Gastroesophageal sphincter (tissue), 4 donors: ENCODE measurements around the gene NHLRC2. TPM values are rescaled to one million over a fixed set of nuclear protein-coding genes. Genes with fewer than 3 reads are reported as not detected.

ENCODE experiments used
- ATAC-seq: fragments of 150-250 bp; one replicate; pipeline ENCODE4 v1.9.1; 2016; ENCODE audit warnings: mild to moderate bottlenecking, moderate library complexity
- H3K27ac ChIP-seq, 4 donors: fragments of 200-600 bp; sonication (generic) in 3 of 4; 1 replicate in 3 of 4; 2 replicates in 1 of 4; pipeline ENCODE4 v1.5.1; 2016 to 2019
- H3K27me3 ChIP-seq: fragments of 200-600 bp; sonication (generic); one replicate; pipeline ENCODE4 v1.5.1; 2019
- H3K36me3 ChIP-seq, 2 donors: fragments of 200-600 bp; sonication (generic); one replicate each; pipeline ENCODE4 v1.5.1; 2019; ENCODE audit warnings: control low read depth in 1 of 2
- H3K4me1 ChIP-seq, 3 donors: fragments of 200-600 bp; sonication (generic); 1 replicate in 2 of 3; 2 replicates in 1 of 3; pipeline ENCODE4 v1.5.1; 2016 to 2019; ENCODE audit warnings: control low read depth in 2 of 3
- H3K4me3 ChIP-seq, 2 donors: fragments of 200-600 bp; sonication (generic); one replicate each; pipeline ENCODE4 v1.5.1; 2019; ENCODE audit warnings: mild to moderate bottlenecking in 1 of 2, moderate library complexity in 1 of 2
- H3K9me3 ChIP-seq, 3 donors: fragments of 200-600 bp; sonication (generic); one replicate each; pipeline ENCODE4 v1.5.1; 2017 to 2019; ENCODE audit warnings: control low read depth in 2 of 3
- EP300 ChIP-seq: sonication (generic); formaldehyde crosslinking; IDR thresholded peaks from one replicate; pipeline ENCODE4 v1.6.1; 2017; ENCODE audit warnings: antibody characterized with exemption, mild to moderate bottlenecking
- POLR2A ChIP-seq, 2 donors: fragments of 450-650 bp; IDR thresholded peaks; one replicate each; pipeline ENCODE4 v1.6.1; 2017; ENCODE audit warnings: antibody characterized with exemption in 2 of 2, mild to moderate bottlenecking in 2 of 2, moderate library complexity in 1 of 2
- POLR2AphosphoS5 ChIP-seq: sonication (generic); formaldehyde crosslinking; IDR thresholded peaks from one replicate; pipeline ENCODE4 v1.6.1; 2017; ENCODE audit warnings: antibody characterized with exemption
- WGBS, 2 donors: methylation state at CpG; one replicate each; pipeline ENCODE4 v1.1.5; 2018; ENCODE audit warnings: low coverage in 1 of 2; 5-methylcytosine and 5-hydroxymethylcytosine counted together
- total RNA-seq, 4 donors: library from RNA; depleted of rRNA; stranded (reverse); fragments of >200 nt; gene quantifications; one replicate each; pipeline ENCODE4 v1.1.0, GENCODE V29; 2016
- TF ChIP-seq, protein P1 (sequence below), 4 experiments: fragments of 200-600 bp in 2 of 4; fragments of 450-650 bp in 2 of 4; sonication (generic) in 1 of 4; IDR thresholded peaks; one replicate each; pipeline ENCODE4 v1.5.1; 2017 to 2019; ENCODE audit warnings: antibody characterized with exemption in 4 of 4, mild to moderate bottlenecking in 2 of 4, moderate library complexity in 2 of 4

NHLRC2 gene
- total RNA-seq, 4 donors from 2014 or later, result 41.2 to 80.9 (median 62.1) TPM

- Histone ChIP-seq H3K4me3 (no peak overlapping the region), H3K27me3 (no peaks in the 10 kb centered on the region), H3K27ac (no peak overlapping the region), H3K9me3 (peaks cover 0 to 8% (median 0%) of the 10 kb centered on the region in 3 donors), H3K36me3 (no peaks in the 10 kb centered on the region), H3K4me1 (peaks cover 0 to 9% (median 0%) of the 10 kb centered on the region in 3 donors)
- TF ChIP-seq POLR2AphosphoS5, result no peak
- no peak for TF ChIP-seq EP300
- TF ChIP-seq POLR2A (IDR thresholded peaks at IDR 0.05), result no peak
- TF ChIP-seq, protein P1, sequence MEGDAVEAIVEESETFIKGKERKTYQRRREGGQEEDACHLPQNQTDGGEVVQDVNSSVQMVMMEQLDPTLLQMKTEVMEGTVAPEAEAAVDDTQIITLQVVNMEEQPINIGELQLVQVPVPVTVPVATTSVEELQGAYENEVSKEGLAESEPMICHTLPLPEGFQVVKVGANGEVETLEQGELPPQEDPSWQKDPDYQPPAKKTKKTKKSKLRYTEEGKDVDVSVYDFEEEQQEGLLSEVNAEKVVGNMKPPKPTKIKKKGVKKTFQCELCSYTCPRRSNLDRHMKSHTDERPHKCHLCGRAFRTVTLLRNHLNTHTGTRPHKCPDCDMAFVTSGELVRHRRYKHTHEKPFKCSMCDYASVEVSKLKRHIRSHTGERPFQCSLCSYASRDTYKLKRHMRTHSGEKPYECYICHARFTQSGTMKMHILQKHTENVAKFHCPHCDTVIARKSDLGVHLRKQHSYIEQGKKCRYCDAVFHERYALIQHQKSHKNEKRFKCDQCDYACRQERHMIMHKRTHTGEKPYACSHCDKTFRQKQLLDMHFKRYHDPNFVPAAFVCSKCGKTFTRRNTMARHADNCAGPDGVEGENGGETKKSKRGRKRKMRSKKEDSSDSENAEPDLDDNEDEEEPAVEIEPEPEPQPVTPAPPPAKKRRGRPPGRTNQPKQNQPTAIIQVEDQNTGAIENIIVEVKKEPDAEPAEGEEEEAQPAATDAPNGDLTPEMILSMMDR (IDR thresholded peaks at IDR 0.05), result no peak
- 78 to 100% methylated on average over 2 to 3 of the region's 3 CpGs for WGBS, 2 donors
- no peak for ATAC-seq
Measured at GRCh38 chr10:113920114-113920513, 65.7 kb downstream of the NHLRC2 start.

- peaks cover 0 to 9% (median 0%) of the 10 kb centered on the region in 3 donors for H3K4me1 ChIP-seq
- 63 to 67% methylated on average over 3 of the region's 3 CpGs for WGBS, 2 donors
- H3K9me3 ChIP-seq, result peaks cover 0 to 8% (median 0%) of the 10 kb centered on the region in 3 donors
- TF ChIP-seq POLR2A (IDR thresholded peaks at IDR 0.05) (no peak), POLR2AphosphoS5 (no peak), EP300 (no peak)
- TF ChIP-seq, protein P1 (IDR thresholded peaks at IDR 0.05), result no peak
- ATAC-seq, result no peak
- no peak overlapping the region for H3K4me3 ChIP-seq
- no peak overlapping the region for H3K27ac ChIP-seq
- no peaks in the 10 kb centered on the region for H3K27me3 ChIP-seq
- no peaks in the 10 kb centered on the region for H3K36me3 ChIP-seq
Measured at GRCh38 chr10:113920875-113921274, 66.4 kb downstream of the NHLRC2 start.

DNA sequence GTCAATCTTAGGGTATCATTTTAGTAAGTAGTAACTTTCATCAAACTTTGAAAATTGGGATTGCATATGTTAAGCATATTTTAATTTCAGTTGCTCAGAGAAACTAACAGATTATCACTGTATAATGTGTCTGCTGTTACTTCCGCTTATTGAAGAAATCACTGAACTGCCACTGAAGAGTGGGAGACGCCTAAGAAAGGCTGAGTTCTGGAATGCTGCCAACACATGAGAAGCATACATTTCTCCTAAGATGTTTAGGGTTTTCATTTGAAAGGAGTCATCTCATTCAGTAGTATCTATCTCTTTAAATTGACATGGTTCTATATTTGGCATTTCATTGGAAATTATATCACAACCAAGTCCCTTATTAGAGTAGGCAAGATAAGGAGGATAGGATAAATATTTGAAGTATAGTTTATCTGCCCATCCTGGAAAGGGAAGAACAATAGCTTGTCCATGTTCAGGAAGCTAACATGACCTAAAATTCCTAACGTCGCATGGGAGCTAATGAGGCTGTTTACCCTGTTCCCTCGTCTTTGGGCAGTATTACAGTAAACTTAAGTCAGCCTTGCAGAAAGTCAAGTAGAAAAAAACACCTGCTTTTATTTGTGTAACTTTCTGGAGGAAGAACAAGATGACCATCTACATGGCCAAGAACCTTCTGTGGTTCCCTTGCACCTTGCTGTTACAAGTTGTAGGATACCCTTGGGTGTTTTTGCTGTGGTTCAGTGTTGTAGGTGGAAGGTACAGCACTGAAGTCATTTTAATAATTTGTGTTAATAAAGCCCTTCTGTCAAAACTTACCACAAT lies 67.3 kb downstream of the NHLRC2 start:
- no peak for ATAC-seq
- 44 to 45% methylated on average over 5 of the region's 5 CpGs for WGBS, 2 donors
- Histone ChIP-seq H3K9me3 (peaks cover 0 to 8% (median 0%) of the 10 kb centered on the region in 3 donors), H3K27ac (no peak overlapping the region), H3K36me3 (no peaks in the 10 kb centered on the region), H3K27me3 (no peaks in the 10 kb centered on the region), H3K4me1 (peaks cover 0 to 9% (median 0%) of the 10 kb centered on the region in 3 donors), H3K4me3 (no peak overlapping the region)
- TF ChIP-seq, protein P1 (IDR thresholded peaks at IDR 0.05), result no peak
- TF ChIP-seq POLR2A (IDR thresholded peaks at IDR 0.05) (no peak), EP300 (no peak), POLR2AphosphoS5 (no peak)

DNA sequence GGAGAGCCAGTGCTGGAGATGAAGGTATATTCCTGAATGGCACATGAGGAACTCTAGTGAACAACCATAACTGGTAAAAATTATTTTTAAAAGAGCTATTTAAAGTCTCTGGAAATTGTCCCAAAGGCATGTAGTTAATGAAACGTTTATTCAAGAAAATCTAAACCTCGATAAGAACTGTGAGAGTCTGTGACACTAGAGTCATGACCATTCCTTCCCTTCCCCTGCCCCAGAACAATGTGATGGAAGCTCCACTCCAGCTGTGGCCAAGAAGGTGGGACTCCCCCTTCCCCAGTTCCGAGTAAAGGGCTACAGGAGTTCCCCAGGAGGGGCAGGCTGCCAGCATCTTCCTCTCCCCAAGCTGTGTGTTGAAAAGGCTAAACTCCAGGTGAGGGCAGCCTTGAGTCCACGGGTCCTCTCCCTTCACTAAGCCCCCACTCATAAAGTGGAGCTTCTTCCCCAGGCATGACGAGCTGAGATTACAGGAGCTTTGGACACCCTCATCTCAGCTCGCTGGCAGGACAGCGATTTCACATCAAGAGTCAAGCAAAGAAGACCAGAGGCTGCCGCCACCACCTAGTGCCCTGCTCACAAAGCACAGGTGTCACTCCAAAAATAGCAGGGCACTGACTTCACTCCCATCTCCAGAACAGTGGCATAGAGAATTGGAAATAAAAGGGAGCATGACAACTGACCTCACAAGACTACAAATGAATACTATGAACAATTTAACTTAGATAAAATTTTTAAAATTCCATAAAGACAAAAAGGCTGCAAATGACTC lies 68.5 kb downstream of the NHLRC2 start:
- WGBS, 2 donors, result 8 to 23% methylated on average over 3 to 6 of the region's 8 CpGs
- H3K4me3 ChIP-seq, result no peak overlapping the region
- H3K4me1 ChIP-seq, result peaks cover 0 to 9% (median 0%) of the 10 kb centered on the region in 3 donors
- peaks cover 0 to 8% (median 0%) of the 10 kb centered on the region in 3 donors for H3K9me3 ChIP-seq
- TF ChIP-seq POLR2A (IDR thresholded peaks at IDR 0.05), result no peak
- TF ChIP-seq, protein P1 (IDR thresholded peaks at IDR 0.05), result no peak
- TF ChIP-seq POLR2AphosphoS5, result no peak
- no peak for TF ChIP-seq EP300
- H3K27ac ChIP-seq, result no peak overlapping the region
- no peak for ATAC-seq
- no peaks in the 10 kb centered on the region for H3K36me3 ChIP-seq
- H3K27me3 ChIP-seq, result no peaks in the 10 kb centered on the region
